Thyroid gland (tissue), 4 donors: ENCODE data around the gene UTP4. TPM values are rescaled to one million over a fixed set of nuclear protein-coding genes. Genes with fewer than 3 reads are reported as not detected.

ENCODE experiments used
- DNase-seq, 2 donors: peaks; one replicate each; pipeline ENCODE4 v3.0.0-alpha.2; 2019
- H3K27ac ChIP-seq, 3 donors: fragments of 200-600 bp; sonication (generic); 1 replicate in 2 of 3; 2 replicates in 1 of 3; pipeline ENCODE4 v1.5.1; 2016 to 2019; ENCODE audit warnings: mild to moderate bottlenecking in 1 of 3, moderate library complexity in 1 of 3
- H3K27me3 ChIP-seq: fragments of 200-600 bp; sonication (generic); one replicate; pipeline ENCODE4 v1.5.1; 2019
- H3K36me3 ChIP-seq, 2 donors: fragments of 200-600 bp; sonication (generic); one replicate each; pipeline ENCODE4 v1.5.1; 2016 to 2019
- H3K4me1 ChIP-seq, 2 donors: fragments of 200-600 bp; sonication (generic); one replicate each; pipeline ENCODE4 v1.5.1; 2017 to 2019
- H3K4me3 ChIP-seq, 3 donors: fragments of 200-600 bp; sonication (generic); replicated peaks in 1 of 3; 1 replicate in 2 of 3; 2 replicates in 1 of 3; pipeline ENCODE4 v1.5.1; 2016; ENCODE audit warnings: mild to moderate bottlenecking in 1 of 3
- H3K9me3 ChIP-seq: fragments of 200-600 bp; sonication (generic); one replicate; pipeline ENCODE4 v1.5.1; 2017
- POLR2A ChIP-seq, 2 donors: fragments of 450-650 bp; IDR thresholded peaks; one replicate each; pipeline ENCODE4 v1.6.1; 2017; ENCODE audit warnings: antibody characterized with exemption in 2 of 2, mild to moderate bottlenecking in 2 of 2, moderate library complexity in 1 of 2
- WGBS, 2 donors: methylation state at CpG; one replicate each; pipeline ENCODE4 v1.1.5; 2017; 5-methylcytosine and 5-hydroxymethylcytosine counted together
- intact Hi-C: fragments of 100-400 bp; cut with DNase I; formaldehyde crosslinking; loops from one replicate; pipeline ENCODE4 v1.15.1; 2023
- total RNA-seq, 4 donors: library from RNA; depleted of rRNA; stranded (reverse); fragments of >200 nt; gene quantifications; one replicate each; pipeline ENCODE4 v1.2.3, GENCODE V29; 2016
- TF ChIP-seq, protein P1 (sequence below), 6 experiments: fragments of 200-600 bp in 3 of 6; fragments of 450-650 bp in 3 of 6; sonication (generic) in 3 of 6; IDR thresholded peaks; one replicate each; pipeline ENCODE4 v1.5.1; 2016 to 2019; ENCODE audit warnings: antibody characterized with exemption in 6 of 6, mild to moderate bottlenecking in 2 of 6, inconsistent platforms in 1 of 6, moderate library complexity in 1 of 6

UTP4 gene
- total RNA-seq, 4 donors from 2014 or later = 22.4 to 33.1 (median 24.1) TPM

DNA sequence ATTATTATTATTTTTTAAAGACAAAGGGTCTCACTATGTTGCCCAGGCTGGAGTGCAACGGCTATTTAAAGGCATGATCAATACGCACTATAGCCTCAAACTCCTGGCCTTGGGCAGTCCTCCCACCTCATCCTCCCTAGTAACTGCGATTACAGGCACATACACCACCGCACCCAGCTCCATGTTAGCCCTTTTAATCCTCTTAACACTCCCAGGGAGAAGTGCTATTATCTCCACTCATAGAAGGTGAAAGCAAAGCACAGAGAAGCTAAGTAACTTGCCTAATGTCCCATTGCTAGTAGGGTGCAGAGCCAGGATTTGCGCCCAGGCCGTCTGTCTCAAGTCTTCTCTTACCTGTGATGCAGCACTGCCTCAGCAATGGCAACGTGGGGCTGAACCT is 22.0 kb upstream of the UTP4 start:
- Histone ChIP-seq H3K4me1 (peaks cover 39 to 47% of the 10 kb centered on the region in 2 donors), H3K27me3 (no peaks in the 10 kb centered on the region), H3K27ac (peak overlapping the region in 1 of 3 donors; percentile 22), H3K4me3 (no peak overlapping the region), H3K36me3 (peaks cover 16 to 22% of the 10 kb centered on the region in 2 donors), H3K9me3 (no peaks in the 10 kb centered on the region)
- 87% methylated on average over 7 of the region's 7 CpGs for WGBS, 2 donors
- intact Hi-C loops = no loop called here
- no peak for DNase-seq
- no peak for TF ChIP-seq POLR2A (IDR thresholded peaks at IDR 0.05)

DNA sequence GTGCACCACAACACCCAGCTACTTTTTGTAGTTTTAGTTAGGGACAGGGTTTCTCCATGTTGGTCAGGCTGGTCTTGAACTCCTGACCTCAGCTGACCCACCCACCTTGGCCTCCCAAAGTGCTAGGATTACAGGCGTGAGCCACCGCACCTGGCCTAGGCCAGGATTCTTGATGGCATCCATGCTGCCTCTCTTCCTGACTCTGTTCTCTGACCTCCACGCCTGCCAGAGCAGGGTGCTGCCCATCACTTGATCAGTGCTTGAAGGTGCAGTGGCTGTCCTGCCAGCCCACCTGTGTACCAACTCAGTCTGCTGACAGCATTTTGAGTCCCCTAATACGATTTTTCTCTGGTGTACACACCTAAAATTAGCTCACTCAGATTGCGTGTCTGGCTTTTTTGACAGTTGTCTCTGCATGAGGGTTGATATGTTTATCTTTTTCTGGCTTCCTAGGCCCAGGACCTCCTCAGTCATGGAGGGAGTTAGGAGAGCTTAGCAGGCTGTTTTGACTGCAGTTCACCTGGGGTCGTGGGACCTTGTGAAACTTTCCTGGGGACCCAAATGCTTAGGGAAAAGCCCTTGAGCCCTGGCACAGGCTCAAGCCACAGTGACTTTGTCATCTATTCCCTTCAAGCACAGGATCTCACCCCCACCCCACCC is 21.1 kb upstream of the UTP4 start:
- no peaks in the 10 kb centered on the region for H3K9me3 ChIP-seq
- H3K4me1 ChIP-seq = peaks cover 38 to 48% of the 10 kb centered on the region in 2 donors
- H3K27ac ChIP-seq = peak overlapping the region in 2 of 3 donors; percentile 43 to 52
- no peak for DNase-seq
- WGBS, 2 donors = 76 to 80% methylated on average over 6 of the region's 6 CpGs
- H3K4me3 ChIP-seq = no peak overlapping the region
- TF ChIP-seq, protein P1, sequence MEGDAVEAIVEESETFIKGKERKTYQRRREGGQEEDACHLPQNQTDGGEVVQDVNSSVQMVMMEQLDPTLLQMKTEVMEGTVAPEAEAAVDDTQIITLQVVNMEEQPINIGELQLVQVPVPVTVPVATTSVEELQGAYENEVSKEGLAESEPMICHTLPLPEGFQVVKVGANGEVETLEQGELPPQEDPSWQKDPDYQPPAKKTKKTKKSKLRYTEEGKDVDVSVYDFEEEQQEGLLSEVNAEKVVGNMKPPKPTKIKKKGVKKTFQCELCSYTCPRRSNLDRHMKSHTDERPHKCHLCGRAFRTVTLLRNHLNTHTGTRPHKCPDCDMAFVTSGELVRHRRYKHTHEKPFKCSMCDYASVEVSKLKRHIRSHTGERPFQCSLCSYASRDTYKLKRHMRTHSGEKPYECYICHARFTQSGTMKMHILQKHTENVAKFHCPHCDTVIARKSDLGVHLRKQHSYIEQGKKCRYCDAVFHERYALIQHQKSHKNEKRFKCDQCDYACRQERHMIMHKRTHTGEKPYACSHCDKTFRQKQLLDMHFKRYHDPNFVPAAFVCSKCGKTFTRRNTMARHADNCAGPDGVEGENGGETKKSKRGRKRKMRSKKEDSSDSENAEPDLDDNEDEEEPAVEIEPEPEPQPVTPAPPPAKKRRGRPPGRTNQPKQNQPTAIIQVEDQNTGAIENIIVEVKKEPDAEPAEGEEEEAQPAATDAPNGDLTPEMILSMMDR (IDR thresholded peaks at IDR 0.05) = no peak
- no peak for TF ChIP-seq POLR2A (IDR thresholded peaks at IDR 0.05)
- intact Hi-C loops = no loop called here
- peaks cover 18 to 25% of the 10 kb centered on the region in 2 donors for H3K36me3 ChIP-seq
- H3K27me3 ChIP-seq = no peaks in the 10 kb centered on the region

GRCh38 chr16:69111876-69112230 is 20.6 kb upstream of the UTP4 start:
- no peaks in the 10 kb centered on the region for H3K27me3 ChIP-seq
- TF ChIP-seq, protein P1 (IDR thresholded peaks at IDR 0.05) = no peak
- TF ChIP-seq POLR2A (IDR thresholded peaks at IDR 0.05) = no peak
- peak overlapping the region in 2 of 3 donors; percentile 43 to 52 for H3K27ac ChIP-seq
- intact Hi-C loops = no loop called here
- peaks cover 18 to 25% of the 10 kb centered on the region in 2 donors for H3K36me3 ChIP-seq
- WGBS, 2 donors = 56 to 74% methylated on average over 5 of the region's 5 CpGs
- DNase-seq = peak; percentile 49 to 63
- no peak overlapping the region for H3K4me3 ChIP-seq
- no peaks in the 10 kb centered on the region for H3K9me3 ChIP-seq
- peaks cover 33 to 48% of the 10 kb centered on the region in 2 donors for H3K4me1 ChIP-seq

DNA sequence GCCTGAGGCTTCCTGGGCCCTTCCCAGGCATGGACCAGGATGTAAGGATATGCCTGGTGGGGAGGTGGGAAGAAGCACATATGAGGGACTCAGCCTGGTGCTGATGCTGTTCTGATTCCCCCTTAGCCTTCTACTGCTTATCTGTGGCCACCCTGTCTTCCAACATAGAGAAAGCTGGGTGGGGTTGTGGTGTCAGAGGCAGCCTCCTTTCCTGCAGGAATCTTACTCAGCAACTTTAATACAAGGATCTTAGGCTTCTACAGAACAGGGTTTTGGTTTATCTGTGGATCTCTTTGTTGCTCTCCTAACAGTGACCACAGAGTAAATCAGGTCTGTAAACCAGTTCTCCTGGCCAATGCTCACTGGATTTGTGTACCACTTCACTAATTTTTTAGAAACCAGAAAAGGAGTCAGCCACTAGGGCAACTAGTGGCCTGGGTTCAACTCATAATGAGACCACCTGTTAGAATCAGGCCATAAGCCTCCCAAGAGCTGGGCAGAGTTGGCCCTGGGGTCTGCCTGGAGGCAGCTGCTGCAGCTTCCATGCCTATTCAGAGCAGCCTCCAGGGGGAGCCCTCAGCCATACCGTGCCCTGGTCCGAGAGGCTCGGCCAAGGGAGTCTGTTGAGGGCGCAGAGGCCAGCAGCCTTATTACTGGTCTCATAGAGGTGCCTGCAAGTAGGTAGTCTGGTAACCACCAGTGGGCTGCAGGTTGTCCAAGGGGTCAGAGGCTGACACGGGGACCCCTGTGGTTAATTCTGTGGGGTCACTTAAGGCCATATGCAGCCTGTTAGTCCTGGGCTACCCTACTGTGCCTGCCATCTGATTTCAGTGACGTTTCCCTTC is 19.9 kb upstream of the UTP4 start:
- intact Hi-C loops = no loop called here
- Histone ChIP-seq H3K9me3 (no peaks in the 10 kb centered on the region), H3K4me1 (peaks cover 27 to 47% of the 10 kb centered on the region in 2 donors), H3K4me3 (no peak overlapping the region), H3K27me3 (no peaks in the 10 kb centered on the region), H3K27ac (peak overlapping the region in 2 of 3 donors; percentile 43 to 52), H3K36me3 (peaks cover 18 to 25% of the 10 kb centered on the region in 2 donors)
- WGBS, 2 donors = 43 to 60% methylated on average over 6 of the region's 6 CpGs
- peak; percentile 42 to 45 for DNase-seq
- TF ChIP-seq POLR2A (IDR thresholded peaks at IDR 0.05) = no peak
- TF ChIP-seq, protein P1 (IDR thresholded peaks at IDR 0.05) = peak; percentile 15 to 66 (median 37)

GRCh38 chr16:69113216-69113615 is 19.2 kb upstream of the UTP4 start:
- H3K27ac ChIP-seq = no peak overlapping the region
- H3K27me3 ChIP-seq = no peaks in the 10 kb centered on the region
- TF ChIP-seq, protein P1 (IDR thresholded peaks at IDR 0.05) = no peak
- TF ChIP-seq POLR2A (IDR thresholded peaks at IDR 0.05) = no peak
- 94 to 95% methylated on average over 7 of the region's 7 CpGs for WGBS, 2 donors
- H3K36me3 ChIP-seq = peaks cover 25 to 28% of the 10 kb centered on the region in 2 donors
- no peaks in the 10 kb centered on the region for H3K9me3 ChIP-seq
- H3K4me1 ChIP-seq = peaks cover 20 to 40% of the 10 kb centered on the region in 2 donors
- intact Hi-C loops = no loop called here
- DNase-seq = no peak
- H3K4me3 ChIP-seq = no peak overlapping the region
